K562 (cell line): ENCODE measurements around the gene MAP3K20. TPM values are rescaled to one million over a fixed set of nuclear protein-coding genes. Genes with fewer than 3 reads are reported as not detected.
A peak's percentile ranks its signal among the peaks of the same experiment; 100 is the strongest.

Experiments
- ATAC-seq: fragments of 200-7000 bp; cut with Tn5 transposase; 3 replicates; pipeline ENCODE4 v1.9.1; 2020; ENCODE audit warnings: moderate library complexity
- BruUV-seq: library from RNA; stranded (reverse); fragments of 400-500 nt; replicated peaks from 2 replicates; lab custom pipeline; 2021; lab: Mats Ljungman, UMichigan
- CTCF ChIA-PET: fragments of 300-600 bp; formaldehyde crosslinking; extraction: SDS; loops from one replicate; lab custom pipeline; 2021; ENCODE audit warnings: low intra/inter-chr PET ratio; lab: Yijun Ruan, JAX
- POLR2A ChIA-PET: fragments of 300-600, 350-650 bp; sonication (Branson Sonifier 250); formaldehyde crosslinking; extraction: SDS; loops from one replicate; lab custom pipeline; 2021; ENCODE audit warnings: antibody characterized with exemption, inconsistent platforms; lab: Yijun Ruan, JAX
- DNase-seq, 4 experiments: peaks; one replicate each; pipeline versions ENCODE4 v3.0.0 to v3.0.0-alpha.2; 2011 to 2018; ENCODE audit warnings: low spot score in 3 of 4, mixed read lengths in 3 of 4; ENCODE audit errors: extremely low read depth in 1 of 4
- FAIRE-seq: peaks from 2 replicates; lab custom pipeline; 2011; peaks lifted over from hg19 to GRCh38; lab: Jason Lieb, UNC
- H2AFZ ChIP-seq: 2 replicates; pipeline ENCODE4 v1.6.0; 2011; ENCODE audit warnings: low read depth, low read length, control low read depth, inconsistent platforms
- H3K27ac ChIP-seq: fragments of 200-600 bp; 3 replicates; pipeline ENCODE4 v1.8.0; 2011; ENCODE audit warnings: low read depth, mild to moderate bottlenecking, control low read depth, inconsistent platforms, low read length, moderate library complexity, mixed read lengths; ENCODE audit errors: extremely low read depth
- H3K27me3 ChIP-seq, 2 experiments: fragments of 300-600 bp in 1 of 2; 2 replicates in 1 of 2; 3 replicates in 1 of 2; pipeline versions ENCODE4 v1.6.0 to v1.8.0; 2011; ENCODE audit warnings: inconsistent platforms in 2 of 2, low read length in 2 of 2, mild to moderate bottlenecking in 1 of 2, mixed read lengths in 1 of 2, moderate library complexity in 1 of 2; ENCODE audit not compliant: control insufficient read depth in 2 of 2, insufficient read depth in 2 of 2
- H3K36me3 ChIP-seq: fragments of 300-600 bp; 3 replicates; pipeline ENCODE4 v1.8.0; 2011; ENCODE audit warnings: mild to moderate bottlenecking, low read length, inconsistent platforms; ENCODE audit not compliant: control insufficient read depth, insufficient read depth
- H3K4me1 ChIP-seq, 2 experiments: fragments of 200-600 bp in 1 of 2; replicated peaks in 1 of 2; 2 replicates in 1 of 2; 3 replicates in 1 of 2; pipeline versions ENCODE4 v1.5.1 to v1.8.0; 2011; ENCODE audit warnings: inconsistent platforms in 2 of 2, low read length in 2 of 2, mild to moderate bottlenecking in 1 of 2, mixed read lengths in 1 of 2, moderate library complexity in 1 of 2; ENCODE audit not compliant: control insufficient read depth in 2 of 2, insufficient read depth in 2 of 2
- H3K4me2 ChIP-seq: 2 replicates; pipeline ENCODE4 v1.6.1; 2011; ENCODE audit warnings: low read length, control low read depth, inconsistent platforms, mixed read lengths; ENCODE audit not compliant: insufficient read depth
- H3K4me3 ChIP-seq: fragments of 200-600 bp; sonication (generic), shearing (Covaris generic); 2 replicates; pipeline ENCODE4 v1.5.1; 2016; ENCODE audit warnings: control low read depth, inconsistent platforms
- H3K79me2 ChIP-seq: fragments of 200-600 bp; 3 replicates; pipeline ENCODE4 v1.8.0; 2011; ENCODE audit warnings: low read length, inconsistent platforms; ENCODE audit not compliant: control insufficient read depth, insufficient read depth
- H3K9ac ChIP-seq, 2 experiments: 2 replicates each; pipeline versions ENCODE4 v1.6.0 to v1.6.1; 2011; ENCODE audit warnings: low read depth in 2 of 2, low read length in 2 of 2, control low read depth in 1 of 2, inconsistent platforms in 1 of 2, mild to moderate bottlenecking in 1 of 2, mixed read lengths in 1 of 2; ENCODE audit not compliant: insufficient read depth in 1 of 2
- H3K9me1 ChIP-seq: one replicate; pipeline ENCODE4 v1.6.0; 2011; ENCODE audit warnings: inconsistent platforms, mild to moderate bottlenecking, low read length, moderate library complexity; ENCODE audit not compliant: control insufficient read depth, insufficient read depth
- H3K9me3 ChIP-seq: replicated peaks from 2 replicates; pipeline ENCODE4 v1.5.1; 2011; ENCODE audit warnings: low read depth, low read length, inconsistent platforms; ENCODE audit not compliant: control insufficient read depth, insufficient read depth
- H4K20me1 ChIP-seq: replicated peaks from 2 replicates; pipeline ENCODE4 v1.6.1; 2011; ENCODE audit warnings: low read length, inconsistent platforms, mixed read lengths; ENCODE audit not compliant: control insufficient read depth, insufficient read depth
- GMEB1 ChIP-seq: fragments of 250-450 bp; sonication (Bioruptor Pico); IDR thresholded peaks from 2 replicates; pipeline ENCODE4 v1.4.0; 2020; ENCODE audit warnings: mild to moderate bottlenecking
- NCOA6 ChIP-seq: fragments of 450-650 bp; IDR thresholded peaks from 2 replicates; pipeline ENCODE4 v1.6.1; 2017; ENCODE audit warnings: mild to moderate bottlenecking
- RBM34 ChIP-seq: fragments of 200-400 bp; formaldehyde crosslinking; IDR thresholded peaks from 2 replicates; pipeline ENCODE4 v1.6.1; 2018; ENCODE audit warnings: low read length, borderline replicate concordance; ENCODE audit not compliant: insufficient read depth
- U2AF1 ChIP-seq: fragments of 200-400 bp; formaldehyde crosslinking; optimal IDR thresholded peaks from 2 replicates; pipeline ENCODE3; 2017; ENCODE audit warnings: mild to moderate bottlenecking, low read depth, low read length, moderate library complexity
- WGBS: fragments of 100-300 bp; shearing (Covaris generic); methylation state at CpG from one replicate; pipeline ENCODE4 v1.1.6; 2016; ENCODE audit warnings: low coverage, mixed read lengths; ENCODE audit not compliant: insufficient coverage; ENCODE audit errors: missing lambda C conversion rate; 5-methylcytosine and 5-hydroxymethylcytosine counted together
- in situ Hi-C: fragments of 300-500 bp; cut with MboI; formaldehyde crosslinking; loops from 4 replicates; pipeline ENCODE4 v1.15.0; 2018; ENCODE audit warnings: inconsistent platforms, mixed read lengths
- intact Hi-C: fragments of 100-400 bp; cut with micrococcal nuclease; formaldehyde crosslinking; loops from 2 replicates; pipeline ENCODE4 v1.14.2; 2022
- polyA plus RNA-seq, 8 experiments: library from polyadenylated mRNA; depleted of rRNA in 4 of 8; stranded (reverse) in 5 of 8; unstranded in 3 of 8; fragments of >200 nt; fragmentation: Nextera tagmentation in 2 of 8; fragmentation: Illumina TruSeq in 1 of 8; extraction: Ambion mirVana in 2 of 8; extraction: Trizol in 1 of 8; gene quantifications; 2 replicates each; pipeline versions ENCODE4 v1.2.1 to v1.2.3, GENCODE V29; 2011 to 2014; ENCODE audit warnings: inconsistent platforms in 1 of 8, missing spikeins in 1 of 8
- total RNA-seq, 7 experiments: library from RNA; depleted of rRNA in 6 of 7; stranded (reverse); fragments of >200 nt in 6 of 7; fragmentation: Illumina TruSeq in 2 of 7; extraction: Trizol in 2 of 7; gene quantifications; 2 replicates each; pipeline versions ENCODE4 v1.2.1 to v1.2.3, GENCODE V29; 2011 to 2021; ENCODE audit warnings: low replicate concordance in 1 of 7

Gene MAP3K20
- total and polyA plus RNA-seq, 9 of the 15 experiments (the other 6 are each of a cell fraction or from before 2014, with no cell fraction given), result 9.8 to 34.2 (median 27.3) TPM

- H3K9me3 ChIP-seq, result no peaks in the 10 kb centered on the region
- peaks cover 92% of the 10 kb centered on the region for H3K79me2 ChIP-seq
- H3K4me2 ChIP-seq, result no peak overlapping the region
- BruUV-seq, result no TSS peak
- no peak for FAIRE-seq
- H3K27ac ChIP-seq, result no peak overlapping the region
- H3K4me1 ChIP-seq, result peaks cover 9 to 19% of the 10 kb centered on the region in 2 experiments; a peak in 3 of 5 replicates
- ChIA-PET CTCF (no interaction called here), POLR2A (interaction anchor here (0.6 to 1.1 kb wide), 2 partner anchors 9 to 336 kb away, joined by 3 read pairs; no protein-coding TSS in a partner anchor)
- intact Hi-C loops, result no loop called here
- H2AFZ ChIP-seq, result no peak overlapping the region
- H3K27me3 ChIP-seq, result no peaks in the 10 kb centered on the region
- H3K4me3 ChIP-seq, result no peak overlapping the region
- in situ Hi-C loops, result no loop called here
- TF ChIP-seq U2AF1 (no peak), NCOA6 (0 out of 2 replicates have a peak, but pooled peaks have one; percentile 19), GMEB1 (no peak), RBM34 (no peak)
- no peaks in the 10 kb centered on the region for H4K20me1 ChIP-seq
- no peak; the same call in 2 of the 3 replicates for ATAC-seq
- peaks cover 8% of the 10 kb centered on the region for H3K36me3 ChIP-seq
- no peak for DNase-seq
- H3K9ac ChIP-seq, result 0 out of 4 replicates have a peak overlapping the region, but pooled peaks of 1 of the 2 experiments have one; percentile 18
- WGBS, result 89% methylated on average over 2 of the region's 2 CpGs
- H3K9me1 ChIP-seq, result no peaks in the 10 kb centered on the region
Observed at GRCh38 chr2:173086518-173087213, 11.0 kb downstream of the MAP3K20 start.
